AG10803 (cell line): ENCODE data around the gene TPST1.

ENCODE experiments used
- DNase-seq: peaks from one replicate; pipeline ENCODE4 v3.0.0; 2010; ENCODE audit warnings: low read depth
- H3K4me3 ChIP-seq: 2 replicates; pipeline ENCODE4 v1.5.1; 2011; ENCODE audit warnings: mild to moderate bottlenecking, low read length, control low read depth
- CTCF ChIP-seq: conservative IDR thresholded peaks from 2 replicates; pipeline ENCODE4 v1.5.1; 2011; ENCODE audit warnings: mild to moderate bottlenecking, low read length, control low read depth, inconsistent platforms

Gene TPST1

DNA sequence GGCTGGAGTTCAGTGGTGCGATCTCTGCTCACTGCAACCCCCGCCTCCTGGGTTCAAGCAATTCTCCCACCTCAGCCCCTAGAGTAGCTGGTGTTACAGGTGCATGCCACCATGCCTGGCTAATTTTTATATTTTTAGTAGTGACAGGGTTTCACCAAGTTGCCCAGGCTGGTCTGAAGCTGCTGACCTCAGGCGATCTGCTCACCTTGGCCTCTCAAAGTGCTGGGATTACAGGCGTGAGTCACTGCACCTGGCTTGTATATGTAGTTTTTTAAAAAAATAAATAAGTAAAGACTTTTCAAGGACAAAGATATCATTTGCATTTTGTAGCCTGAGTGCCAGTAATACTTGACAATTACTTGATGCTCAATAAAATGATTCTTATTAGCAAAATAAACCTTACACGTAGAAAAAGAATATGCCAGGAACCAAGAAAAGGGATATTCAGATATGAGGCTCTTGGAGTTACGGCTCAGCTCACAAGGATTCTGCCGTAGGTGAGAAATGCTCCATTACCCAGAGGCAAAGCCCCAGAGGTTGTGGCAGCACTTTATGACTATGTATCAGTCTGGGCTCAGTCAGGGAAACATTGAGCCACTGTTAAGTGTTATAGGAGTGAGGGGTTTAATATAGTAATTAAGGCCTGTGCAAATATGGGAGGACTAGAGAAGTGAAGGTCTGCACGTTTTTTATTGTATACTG, 98.5 kb downstream of the TPST1 start:
- DNase-seq: no peak
- TF ChIP-seq CTCF: no peak
- H3K4me3 ChIP-seq: no peak overlapping the region

DNA sequence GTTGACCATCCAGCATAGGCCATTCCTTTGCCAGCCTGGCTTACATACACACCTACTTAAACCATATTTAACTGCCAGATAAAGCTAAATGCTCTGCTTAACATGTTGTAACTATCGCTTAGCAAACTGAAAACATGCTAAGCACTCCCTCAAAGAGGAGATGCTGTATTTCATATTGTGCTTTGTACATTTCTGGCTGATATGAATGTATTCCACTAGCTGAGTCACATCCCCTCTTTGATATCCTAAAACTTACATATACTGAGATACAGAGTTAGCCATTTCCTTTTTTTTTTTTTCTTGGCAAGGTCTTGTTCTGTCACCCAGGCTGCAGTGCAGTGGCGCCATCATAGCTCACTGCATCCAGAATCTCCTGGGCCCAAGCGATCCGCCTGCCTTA, 99.4 kb downstream of the TPST1 start:
- H3K4me3 ChIP-seq: no peak overlapping the region
- no peak for DNase-seq
- TF ChIP-seq CTCF: no peak

DNA sequence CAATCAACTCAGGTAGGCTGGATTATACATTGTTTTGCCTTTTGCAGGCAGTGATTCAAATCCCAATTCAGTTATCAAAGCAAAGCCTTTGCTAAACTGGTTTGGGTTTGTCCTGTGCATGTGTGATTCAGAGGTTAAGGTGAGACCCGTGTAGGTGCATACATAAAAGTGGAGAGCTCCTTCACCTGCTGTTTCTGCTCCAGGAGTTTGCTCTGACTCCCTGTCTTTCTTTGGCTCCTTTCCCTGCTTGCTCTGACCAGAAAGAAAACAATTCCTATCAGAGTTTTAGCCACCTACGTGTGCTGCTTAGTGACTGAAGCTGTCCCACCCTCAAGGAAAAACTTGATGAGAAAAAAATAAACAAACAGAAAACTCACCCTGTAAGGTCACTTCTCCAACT, 101.1 kb downstream of the TPST1 start:
- no peak overlapping the region for H3K4me3 ChIP-seq
- DNase-seq: no peak
- TF ChIP-seq CTCF: no peak

GRCh38 chr7:66307591-66308215, 102.6 kb downstream of the TPST1 start:
- DNase-seq: peak; percentile 29
- H3K4me3 ChIP-seq: no peak overlapping the region
- TF ChIP-seq CTCF: no peak

GRCh38 chr7:66308411-66308810, 103.3 kb downstream of the TPST1 start:
- H3K4me3 ChIP-seq: no peak overlapping the region
- DNase-seq: no peak
- TF ChIP-seq CTCF: no peak

DNA sequence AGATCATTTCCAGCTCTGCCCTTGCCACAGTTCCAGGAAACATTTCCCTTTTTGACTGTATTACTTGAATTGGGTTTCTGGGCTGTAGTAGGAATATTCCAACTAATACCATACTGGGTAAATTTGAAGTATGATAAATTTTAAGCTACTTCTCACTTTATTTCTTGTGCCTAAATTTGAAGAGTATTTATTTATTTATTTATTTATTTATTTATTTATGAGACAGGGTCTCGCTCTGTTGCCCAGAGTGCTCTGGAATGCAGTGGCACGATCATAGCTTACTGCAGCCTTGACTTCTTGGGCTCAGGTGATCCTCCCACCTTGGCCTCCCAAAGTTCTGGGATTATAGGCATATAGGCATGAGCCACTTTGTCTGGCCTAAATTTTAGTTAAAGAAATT, 105.5 kb downstream of the TPST1 start:
- no peak for DNase-seq
- TF ChIP-seq CTCF: no peak
- no peak overlapping the region for H3K4me3 ChIP-seq

DNA sequence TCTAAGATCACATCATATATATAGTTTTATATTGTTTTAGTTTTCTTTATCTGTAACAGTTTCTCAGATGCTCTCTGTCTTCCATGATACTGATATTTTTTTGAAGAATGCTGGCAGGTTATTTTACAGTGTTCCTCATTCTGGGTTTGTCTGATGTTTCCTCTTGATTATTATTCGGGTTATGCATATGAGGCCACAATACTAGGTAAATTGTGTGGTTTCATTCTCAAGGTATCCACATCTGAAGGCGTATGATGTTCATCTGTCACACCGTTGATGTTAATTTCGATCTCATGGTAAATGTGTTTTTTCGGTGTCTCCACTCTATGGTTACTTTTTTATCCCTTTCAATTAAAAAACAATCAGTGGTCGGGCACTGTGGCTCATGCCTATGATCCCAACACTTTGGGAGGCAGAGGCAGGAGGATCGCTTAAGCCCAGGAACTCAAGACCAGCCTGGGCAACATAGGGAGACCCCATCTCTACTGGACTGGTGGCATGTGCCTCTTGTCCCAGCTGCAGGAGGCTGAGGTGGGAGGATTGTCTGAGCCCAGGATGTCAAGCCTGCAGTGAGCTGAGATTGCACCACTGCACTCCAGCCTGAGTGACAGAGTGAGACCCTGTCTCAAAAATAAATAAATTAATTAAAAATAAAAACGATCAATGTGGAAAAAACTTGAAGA, 108.9 kb downstream of the TPST1 start:
- no peak overlapping the region for H3K4me3 ChIP-seq
- DNase-seq: no peak
- no peak for TF ChIP-seq CTCF
